Measurements from ENCODE around the gene RAB19.
"Not testable (repeated sequence)": the region's sequence is repeated elsewhere in the genome, so short reads cannot be mapped to it uniquely, and the experiment has no call there.

Gene RAB19

DNA sequence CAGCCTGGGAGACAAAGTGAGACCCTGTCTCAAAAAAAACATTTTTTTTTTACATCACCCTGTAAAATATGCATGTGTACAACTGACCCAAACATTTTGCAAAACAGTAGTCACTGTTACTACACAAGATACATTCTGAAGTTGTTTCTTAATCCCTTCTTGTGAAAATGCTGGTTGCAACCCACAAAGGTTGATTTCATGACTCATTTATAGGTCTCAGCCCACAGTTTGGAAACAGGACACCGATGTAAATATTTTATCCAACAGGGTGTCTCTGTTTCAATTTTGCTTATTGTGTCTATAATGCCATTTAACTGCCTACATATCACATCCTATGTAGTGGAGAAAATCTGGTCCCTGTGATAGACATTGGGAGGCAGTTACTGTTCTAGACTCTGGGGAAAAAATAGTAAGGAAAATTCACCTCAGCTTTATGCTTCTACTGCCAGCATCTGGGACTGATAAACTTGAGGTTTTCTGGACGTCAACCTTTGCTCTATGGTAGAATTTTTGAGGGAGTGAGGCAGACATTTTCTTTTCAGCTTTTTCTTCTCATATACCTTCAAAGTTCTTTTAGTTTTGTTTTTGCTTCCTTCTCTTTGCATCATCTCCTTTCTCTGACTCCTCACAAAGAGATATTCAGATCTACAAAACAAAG is 1.6 kb upstream of the RAB19 start:
- DNase-seq, result no peak

DNA sequence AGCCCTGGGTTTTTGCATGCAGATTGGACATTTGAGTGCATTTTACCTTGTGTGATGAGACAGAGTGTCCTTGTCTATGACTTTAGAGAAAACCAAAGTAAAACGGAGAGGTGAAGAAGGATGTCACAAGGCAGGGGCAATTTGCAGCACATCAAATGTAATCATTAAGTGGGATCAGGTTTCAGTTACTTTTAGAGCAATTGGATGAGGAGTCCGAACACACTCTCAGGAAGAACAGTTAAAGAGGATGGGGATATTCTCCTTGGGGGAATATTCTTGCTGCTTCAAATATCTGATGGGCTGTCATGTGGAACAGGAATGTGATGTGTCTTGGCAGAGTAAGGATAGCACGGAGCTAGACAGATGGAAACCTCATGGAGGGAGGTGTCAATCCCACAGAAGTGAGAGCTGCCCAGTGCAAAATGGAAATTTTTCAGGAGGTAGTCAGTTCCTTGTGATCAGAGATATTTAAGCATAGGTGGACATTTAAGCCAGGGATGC is 757 bp downstream of the RAB19 start:
- no peak for DNase-seq

DNA sequence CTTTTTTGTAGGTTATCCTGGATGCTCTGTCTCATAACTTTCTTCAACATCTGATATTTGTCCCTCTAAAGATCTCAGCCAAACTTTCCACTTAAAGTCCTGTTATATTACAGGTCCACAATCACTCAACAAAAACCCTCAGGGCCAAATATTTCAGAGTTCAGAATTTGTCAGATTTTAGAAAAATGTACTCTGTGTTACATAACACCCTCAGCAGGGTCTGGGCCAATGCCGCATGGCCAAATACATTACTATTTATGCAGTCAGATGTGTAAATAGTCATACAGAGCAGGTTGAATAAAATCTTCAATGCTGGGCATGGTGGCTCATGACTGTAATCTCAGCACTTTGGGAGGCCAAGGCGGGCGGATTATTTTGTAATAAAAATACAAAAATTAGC is 11.5 kb downstream of the RAB19 start:
- DNase-seq, result no peak

DNA sequence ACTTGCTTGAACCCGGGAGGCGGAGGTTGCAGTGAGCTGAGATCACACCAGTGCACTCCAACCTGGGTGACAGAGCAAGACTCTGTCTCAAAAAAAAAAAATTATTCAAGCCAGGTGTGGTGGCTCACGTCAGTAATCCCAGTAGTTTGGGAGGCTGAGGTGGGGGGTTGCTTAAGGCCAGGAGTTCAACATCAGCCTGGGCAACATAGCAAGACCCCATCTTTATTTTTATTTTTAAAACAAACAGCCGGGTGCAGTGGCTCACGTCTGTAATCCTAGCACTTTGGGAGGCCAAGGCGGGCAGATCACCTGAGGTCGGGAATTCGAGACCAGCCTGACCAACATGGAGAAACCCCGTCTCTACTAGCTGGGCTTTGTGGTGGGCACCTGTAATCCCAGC is 12.0 kb downstream of the RAB19 start:
- DNase-seq, result not testable (repeated sequence)

DNA sequence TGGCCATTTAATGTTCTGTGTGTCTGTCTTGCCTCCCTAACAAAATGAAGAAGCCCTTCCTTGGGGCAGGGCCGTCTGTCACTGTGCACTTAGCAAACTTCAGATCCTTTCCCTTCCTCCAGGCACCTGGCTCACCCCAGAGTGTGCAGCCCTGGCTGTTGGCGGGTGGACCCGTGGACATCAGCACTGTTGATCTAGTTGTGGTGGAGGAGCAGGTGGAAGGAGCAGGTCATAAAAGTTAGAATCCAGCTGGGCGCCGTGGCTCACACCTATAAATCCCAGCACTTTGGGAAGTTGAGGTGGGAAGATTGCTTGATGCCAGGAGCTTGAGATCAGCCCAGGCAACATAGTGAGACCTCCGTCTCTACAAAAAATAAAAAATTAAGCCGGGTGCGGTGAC is 12.7 kb downstream of the RAB19 start:
- no peak for DNase-seq

DNA sequence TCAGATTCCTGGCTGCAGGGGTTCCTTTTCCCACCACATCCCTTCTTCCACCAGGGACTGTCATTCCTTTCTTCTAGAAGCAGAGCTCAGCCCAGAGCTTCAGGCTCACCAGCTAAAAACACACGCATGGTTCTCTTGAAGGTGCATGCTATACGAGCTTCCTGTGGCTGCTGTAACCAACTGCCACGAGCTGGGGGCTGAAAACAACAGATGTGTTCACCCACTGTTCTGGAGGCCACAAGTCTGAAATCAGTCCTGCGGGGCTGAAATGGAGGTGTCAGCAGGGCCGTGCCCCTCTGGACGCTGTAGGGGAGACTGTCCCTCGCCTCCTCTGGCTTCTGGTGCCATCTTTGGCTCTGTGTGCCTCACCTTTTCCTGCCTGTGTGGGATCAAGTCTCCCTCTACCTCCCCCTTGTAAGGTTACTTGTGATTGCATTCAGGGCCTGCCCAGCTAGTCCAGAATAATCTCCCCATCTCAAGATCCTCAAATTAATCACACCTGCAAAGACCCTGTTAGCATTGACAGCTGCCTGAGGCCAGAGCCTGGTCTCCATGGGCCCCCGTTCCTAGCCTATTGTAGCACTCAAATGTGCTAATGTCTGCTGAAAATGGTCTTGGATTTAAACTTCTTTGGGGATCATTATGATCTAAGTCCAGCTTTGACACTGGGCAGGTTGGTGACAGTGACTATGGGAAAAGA is 13.7 kb downstream of the RAB19 start:
- no peak for DNase-seq

DNA sequence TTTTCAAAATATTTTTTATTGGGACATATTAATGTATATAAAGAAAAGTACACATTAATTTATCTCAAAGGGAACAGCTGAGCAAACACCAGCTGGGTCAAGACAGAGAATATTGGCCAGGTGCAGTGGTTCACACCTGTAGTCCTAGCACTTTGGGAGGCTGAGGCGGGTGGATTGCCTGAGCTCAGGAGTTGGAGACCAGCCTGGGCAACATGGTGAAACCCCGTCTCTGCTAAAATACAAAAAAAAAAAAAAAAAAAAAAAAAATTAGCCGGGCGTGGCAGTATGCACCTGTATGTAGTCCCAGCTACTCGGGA is 14.3 kb downstream of the RAB19 start:
- not testable (repeated sequence) for DNase-seq

DNA sequence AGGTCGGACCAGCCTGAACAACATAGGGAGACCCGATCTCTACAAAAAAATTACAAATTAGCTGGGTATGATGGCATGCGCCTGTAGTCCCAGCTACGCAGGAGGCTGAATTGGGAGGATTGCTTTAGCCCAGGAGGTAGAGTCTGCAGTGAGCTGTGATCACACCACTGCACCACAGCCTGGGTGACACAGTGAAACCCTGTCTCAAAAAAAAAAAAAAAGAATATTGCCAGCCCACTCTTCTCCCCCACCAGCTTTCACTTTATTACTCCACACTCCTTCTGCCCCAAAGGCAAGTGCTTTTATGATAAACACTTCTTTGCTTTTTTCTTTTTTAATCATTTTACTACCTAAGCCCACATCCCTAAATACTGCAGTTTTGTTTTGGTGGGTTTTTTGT is 14.8 kb downstream of the RAB19 start:
- DNase-seq, result no peak

DNA sequence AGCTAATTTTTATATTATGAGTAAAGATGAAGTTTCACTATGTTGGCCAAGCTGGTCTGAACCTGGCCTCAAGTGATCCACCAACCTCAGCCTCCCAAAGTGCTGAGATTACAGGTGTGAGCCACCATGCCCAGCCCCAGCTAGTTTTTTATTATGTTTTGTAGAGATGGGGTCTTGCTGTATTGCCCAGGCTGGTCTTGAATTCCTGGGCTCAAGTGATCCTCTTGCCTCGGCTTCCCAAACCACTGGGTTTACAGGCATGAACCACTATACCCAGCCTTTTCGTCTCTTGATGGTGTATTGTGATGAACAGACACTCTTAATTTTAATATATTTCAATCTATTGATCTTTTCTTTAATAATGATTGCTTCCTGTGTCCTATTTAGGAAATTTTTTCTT is 17.7 kb downstream of the RAB19 start:
- DNase-seq, result no peak

DNA sequence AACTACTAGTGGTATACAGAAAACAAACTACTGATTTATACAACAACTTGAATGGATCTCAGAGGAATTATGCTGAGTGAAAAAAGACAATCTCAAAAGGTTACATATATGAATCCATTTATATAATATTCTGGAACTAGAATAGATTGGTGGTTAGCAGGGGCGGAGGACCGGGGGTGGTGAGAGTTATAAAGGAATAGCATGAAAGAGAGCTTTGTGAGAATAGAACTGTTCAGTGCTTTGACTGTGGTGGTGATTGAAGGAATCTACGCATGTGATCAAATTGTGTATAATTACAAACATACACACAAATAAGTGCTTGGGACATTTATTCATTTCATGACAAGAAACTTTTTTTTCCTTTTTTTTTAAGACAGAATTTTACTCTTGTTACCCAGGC is 19.6 kb downstream of the RAB19 start:
- DNase-seq, result no peak

DNA sequence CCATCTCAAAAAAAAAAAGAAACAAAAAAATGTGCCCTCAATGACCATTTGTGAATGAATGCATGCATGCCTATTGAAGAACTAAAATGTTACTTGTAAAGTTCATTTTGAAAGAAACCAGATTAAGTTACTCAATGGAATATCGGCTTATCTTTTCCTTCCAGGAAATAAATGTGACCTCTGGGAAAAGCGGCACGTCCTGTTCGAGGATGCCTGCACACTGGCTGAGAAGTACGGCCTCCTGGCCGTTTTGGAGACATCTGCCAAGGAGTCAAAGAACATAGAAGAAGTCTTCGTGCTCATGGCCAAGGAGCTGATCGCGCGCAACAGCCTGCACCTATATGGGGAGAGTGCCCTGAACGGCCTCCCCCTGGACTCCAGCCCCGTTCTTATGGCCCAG is 21.9 kb downstream of the RAB19 start:
- DNase-seq, result no peak

DNA sequence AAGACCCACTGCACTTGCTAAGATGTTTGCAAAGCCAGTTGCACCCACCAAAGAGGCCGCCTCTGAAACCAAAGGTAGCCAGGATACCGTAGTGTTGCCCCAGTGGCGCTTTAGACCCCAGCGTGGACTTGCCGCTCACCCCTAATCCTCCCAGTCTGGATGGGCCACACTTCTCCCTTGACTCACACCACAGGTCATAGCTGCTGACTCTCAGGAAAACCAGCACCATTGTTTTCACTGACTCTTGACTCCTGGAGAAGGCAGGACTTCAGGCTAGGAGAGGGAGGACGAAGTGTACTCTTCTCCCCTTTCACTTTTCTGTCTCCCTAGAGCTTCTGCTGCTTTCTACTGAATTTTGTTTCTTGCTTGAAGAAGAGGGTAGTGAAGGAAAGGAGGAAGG is 22.3 kb downstream of the RAB19 start:
- DNase-seq, result no peak

DNA sequence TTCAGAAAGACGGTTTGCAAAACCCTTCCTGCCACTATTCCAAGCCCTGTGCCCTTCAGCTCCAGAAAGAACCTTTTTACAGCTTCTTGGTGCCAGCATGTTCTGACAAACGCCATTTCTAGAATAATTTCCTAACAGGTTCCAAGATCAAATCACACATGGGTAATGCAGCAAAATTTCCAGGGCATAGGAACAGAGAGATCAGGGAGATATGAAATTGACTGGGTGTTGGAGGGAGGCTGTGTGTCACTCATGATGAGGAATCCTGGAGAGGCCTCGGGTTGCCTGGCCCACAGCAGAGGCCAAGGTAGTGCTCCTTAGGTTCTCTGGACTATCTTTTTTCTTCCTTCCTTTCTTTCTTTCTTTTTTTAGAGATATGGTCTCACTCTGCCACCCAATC is 29.5 kb downstream of the RAB19 start:
- no peak for DNase-seq

DNA sequence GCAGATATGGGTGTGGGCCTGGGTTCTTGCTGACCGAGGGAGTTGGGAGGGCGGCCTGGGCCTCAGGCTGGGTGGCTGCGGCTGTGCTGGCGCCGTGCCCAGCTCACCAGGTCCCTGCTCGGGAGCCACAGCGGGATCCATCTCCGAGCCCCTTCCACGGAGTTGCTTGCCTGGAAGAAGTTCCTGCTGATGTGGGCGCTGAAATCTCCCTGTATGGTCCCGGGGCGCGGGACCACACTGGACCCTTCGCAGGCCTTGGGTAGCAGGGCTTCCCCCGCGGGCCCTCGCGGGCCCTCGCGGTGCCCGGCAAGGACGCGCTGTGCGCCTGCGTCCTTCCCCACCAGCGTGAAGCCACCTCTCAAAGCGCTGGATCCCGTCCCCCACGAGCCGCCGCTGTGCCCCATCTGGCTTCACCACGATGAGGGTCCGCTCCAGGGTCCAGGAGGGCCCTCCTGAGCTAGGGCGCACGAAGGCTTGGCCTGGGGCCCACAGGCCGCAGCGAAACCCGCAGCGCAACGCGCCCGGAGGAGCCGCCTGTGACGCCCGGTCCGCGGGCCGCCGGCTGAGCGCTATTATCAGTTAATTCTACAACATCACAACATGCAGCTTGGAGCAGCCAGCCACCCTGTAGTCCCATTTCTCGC is 31.5 kb downstream of the RAB19 start:
- DNase-seq, result no peak

DNA sequence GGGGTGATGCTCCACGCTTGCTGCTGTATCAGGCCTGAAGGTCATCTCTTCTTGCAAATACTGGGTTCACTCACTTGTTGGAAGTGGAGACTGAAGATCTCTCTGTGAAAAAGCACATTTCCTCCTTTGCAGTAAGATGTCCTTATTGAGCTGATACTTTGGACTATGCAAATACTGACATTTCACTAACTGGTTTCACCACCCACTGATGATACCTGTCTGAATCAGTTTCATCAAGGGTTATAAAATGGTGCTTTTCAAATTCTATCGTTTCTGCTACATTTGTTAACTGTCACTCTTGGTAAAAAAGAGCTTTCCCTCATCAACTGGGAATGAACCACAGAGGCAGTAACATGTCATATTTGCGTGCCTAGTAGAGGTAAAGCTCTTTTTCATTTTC is 35.5 kb downstream of the RAB19 start:
- no peak for DNase-seq

DNA sequence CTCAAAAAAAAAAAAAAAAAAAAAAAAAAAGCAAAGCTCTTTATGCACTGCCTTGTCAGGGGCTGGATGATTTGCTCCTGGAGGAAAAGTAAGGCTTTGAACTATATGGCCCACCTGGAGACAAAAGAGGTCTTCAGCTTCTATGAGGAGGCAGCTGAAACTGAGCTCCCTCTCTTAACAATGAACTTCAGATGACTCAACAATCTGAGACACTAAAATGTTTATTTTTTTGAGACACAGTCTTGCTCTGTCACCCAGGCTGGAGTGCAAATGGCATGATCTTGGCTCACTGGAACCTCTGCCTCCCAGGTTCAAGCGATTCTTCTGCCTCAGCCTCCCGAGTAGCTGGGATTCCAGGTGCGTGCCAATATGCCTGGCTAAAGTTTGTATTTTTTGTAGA is 36.7 kb downstream of the RAB19 start:
- DNase-seq, result no peak

DNA sequence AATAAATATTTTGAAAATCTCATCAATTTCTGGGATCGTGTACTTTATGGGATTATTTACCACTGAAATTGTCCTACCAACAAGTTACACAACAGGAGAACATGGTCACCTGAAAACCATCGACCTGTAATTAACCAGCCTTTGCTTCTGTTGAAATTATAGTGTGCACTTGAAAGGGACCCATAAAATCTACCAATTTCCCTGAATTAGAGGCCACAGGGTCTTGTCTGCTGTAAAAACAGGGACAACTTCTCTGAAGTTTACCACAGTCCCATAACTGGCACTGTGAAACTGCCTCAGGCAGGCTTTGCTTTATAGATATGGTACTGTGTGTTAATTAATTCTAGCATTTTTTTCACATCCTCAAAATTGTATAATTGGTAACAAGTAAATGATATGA is 37.7 kb downstream of the RAB19 start:
- no peak for DNase-seq

DNA sequence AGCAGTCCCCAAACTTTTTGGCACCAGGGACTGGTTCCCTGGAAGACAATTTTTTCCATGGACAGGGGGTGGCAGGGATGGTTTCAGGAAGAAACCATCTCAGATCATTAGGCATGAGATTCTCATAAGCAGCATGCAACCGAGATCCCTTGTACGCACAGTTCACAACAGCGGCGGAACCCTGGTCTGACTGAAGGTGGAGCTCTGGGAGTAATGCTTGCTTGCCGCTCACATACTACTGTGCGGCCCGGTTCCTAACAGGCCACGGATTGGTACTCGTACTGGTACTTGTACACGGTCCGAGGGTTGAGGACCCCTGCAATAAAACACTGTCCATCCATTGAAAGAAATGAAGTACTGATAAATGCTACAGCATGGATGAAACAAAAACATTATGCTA is 42.6 kb downstream of the RAB19 start:
- no peak for DNase-seq

DNA sequence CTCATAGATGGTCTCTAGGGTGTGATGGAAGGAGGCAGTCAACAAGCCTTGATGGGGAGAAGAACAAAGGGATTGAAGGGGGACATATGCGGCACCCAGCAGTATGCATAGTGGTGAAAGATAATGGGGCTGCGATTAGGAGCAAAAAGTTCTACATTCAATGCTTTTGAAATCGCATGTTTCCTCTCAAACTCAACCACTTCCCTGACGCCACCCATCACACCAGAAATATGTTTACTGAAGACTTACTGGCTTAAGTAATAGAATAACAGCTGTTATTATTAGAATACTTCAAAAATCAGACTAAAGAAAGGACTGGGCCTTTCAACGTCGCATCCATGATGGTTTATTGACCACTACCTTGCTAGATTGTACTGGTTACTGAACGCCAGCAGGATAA is 44.0 kb downstream of the RAB19 start:
- no peak for DNase-seq

DNA sequence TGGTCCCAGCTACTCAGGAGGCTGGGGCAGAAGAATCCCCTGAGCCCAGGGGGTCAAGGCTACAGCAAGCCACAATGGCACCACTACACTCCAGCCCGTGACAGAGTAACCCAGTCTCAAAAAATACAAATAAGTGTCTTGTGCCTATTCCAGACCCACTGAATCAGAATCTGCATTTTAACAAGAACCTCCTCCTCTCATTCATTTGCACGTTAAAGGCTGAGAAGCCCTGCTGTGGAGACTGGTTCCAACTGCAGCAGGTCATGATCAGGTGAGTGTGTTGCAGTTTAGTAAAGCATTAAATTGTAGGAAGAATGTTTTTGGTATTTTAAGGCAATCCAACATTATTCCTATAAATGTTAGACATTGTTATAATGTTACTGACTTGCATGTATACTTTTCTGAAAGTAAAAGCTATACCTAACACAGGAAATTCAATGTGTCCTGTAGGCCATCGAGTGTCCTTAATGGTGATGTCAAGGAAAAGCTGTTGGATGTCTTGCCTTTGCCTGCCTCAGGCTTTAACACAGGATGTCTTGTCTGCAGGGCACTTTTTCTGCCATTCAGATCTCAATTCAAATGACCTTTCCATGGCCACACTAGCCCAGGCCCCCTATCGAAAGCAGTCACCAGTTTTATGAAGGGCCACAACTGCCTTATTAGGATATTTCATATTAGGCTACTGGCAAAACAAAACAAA is 45.1 kb downstream of the RAB19 start:
- no peak for DNase-seq

DNA sequence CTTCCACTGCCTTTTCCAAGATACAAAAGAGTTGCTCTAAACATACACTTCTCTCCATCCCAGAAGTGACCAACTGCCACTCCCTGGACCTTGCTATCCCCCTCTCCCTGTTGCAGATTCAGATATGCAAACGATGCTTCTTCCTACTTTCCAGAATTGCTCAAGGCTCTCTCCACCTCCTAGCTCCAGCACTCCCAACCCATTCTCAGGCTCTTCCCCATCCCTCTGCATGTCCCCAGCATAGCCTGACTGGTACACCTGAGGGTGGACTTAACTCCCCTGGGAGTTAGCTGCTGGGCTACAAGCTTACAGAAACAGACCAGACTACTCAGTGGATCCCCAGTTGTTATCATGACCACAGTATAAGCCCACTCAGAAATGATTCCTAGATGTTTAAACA is 47.9 kb downstream of the RAB19 start:
- no peak for DNase-seq

DNA sequence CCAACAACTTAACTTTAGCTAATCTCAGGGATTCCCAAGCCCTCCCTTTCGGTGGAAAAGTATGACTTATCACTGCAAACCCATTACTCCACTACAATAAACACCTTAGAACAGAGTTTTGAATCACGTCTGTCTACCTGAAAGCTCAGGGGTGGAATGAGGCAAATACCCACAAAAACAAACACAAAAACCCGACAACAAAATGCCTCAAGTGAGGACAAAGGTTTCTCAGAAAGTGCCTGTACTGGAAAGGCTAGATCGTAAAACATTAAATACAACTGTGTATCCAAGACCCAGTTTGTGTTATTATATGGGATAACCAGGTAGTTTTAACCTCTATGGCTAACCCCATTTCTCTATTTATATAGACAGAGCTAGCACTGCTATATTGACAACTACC is 49.4 kb downstream of the RAB19 start:
- DNase-seq, result no peak

DNA sequence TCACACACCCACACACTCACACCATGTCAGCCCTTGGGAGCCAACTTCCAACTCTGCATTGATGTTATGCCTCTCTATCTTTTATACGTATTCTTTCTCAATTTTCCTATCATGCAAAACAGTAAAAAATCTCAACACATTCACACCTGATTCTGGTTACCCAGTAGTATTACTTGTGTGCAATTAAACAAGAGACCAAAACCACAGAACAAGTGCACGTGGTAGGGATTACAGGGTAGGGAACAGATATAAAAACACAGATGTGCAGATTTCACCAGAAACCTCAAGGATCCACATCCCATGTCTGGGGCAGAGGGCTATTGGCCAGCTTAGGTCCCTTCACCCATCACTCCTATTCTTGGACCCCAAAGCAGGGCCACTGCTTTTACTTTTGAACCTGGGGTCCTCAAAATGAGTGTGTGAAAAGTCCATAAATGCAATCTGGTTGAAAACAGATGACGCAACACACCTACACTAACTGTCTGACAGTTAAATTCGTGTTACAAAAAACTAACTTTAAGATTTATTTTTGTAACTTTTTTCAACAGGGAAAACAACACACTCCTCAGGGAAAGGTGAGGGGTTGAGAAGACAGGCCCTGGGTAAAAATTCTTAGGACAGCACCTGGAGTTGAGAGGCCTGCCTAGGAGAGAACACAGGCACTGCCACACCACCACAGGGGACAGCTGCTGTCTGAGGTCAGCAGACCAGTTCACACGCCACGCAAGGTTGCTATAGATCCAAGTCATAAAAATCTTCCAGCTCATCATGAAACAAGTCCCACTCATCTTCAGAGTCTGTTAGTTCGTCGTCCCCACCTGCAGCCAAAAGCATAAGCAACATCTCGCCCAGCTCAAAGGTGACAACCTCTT is 50.2 kb downstream of the RAB19 start:
- not testable (repeated sequence) for DNase-seq
